HuH-7 (cell line): ENCODE results near the gene CEND1.
A peak's percentile ranks its signal among the peaks of the same experiment; 100 is the strongest.

Experiments
- DNase-seq: peaks from one replicate; pipeline ENCODE4 v3.0.0; 2011; ENCODE audit warnings: low spot score

CEND1 gene

GRCh38 chr11:789943-790342 lies at the start of gene CEND1:
Gene CEND1, minus strand, starts transcription at chr11:790090. Its CDS starts 1,514 bp downstream, at chr11:788576.
- no peak for DNase-seq

- DNase-seq = no peak
Measured at GRCh38 chr11:839280-839623, 49.4 kb upstream of the CEND1 start.

- DNase-seq = no peak
Measured at GRCh38 chr11:838441-839279, 48.8 kb upstream of the CEND1 start.

- no peak for DNase-seq
Measured at GRCh38 chr11:837990-838307, 48.1 kb upstream of the CEND1 start.

GRCh38 chr11:837189-837989 lies 47.5 kb upstream of the CEND1 start:
- DNase-seq = no peak

GRCh38 chr11:836700-837099 lies 46.8 kb upstream of the CEND1 start:
- no peak for DNase-seq

GRCh38 chr11:836274-836673 lies 46.4 kb upstream of the CEND1 start:
- no peak for DNase-seq

GRCh38 chr11:834371-835316 lies 44.8 kb upstream of the CEND1 start:
- no peak for DNase-seq

- DNase-seq = no peak
Measured at GRCh38 chr11:833849-834311, 44.0 kb upstream of the CEND1 start.

GRCh38 chr11:833114-833791 lies 43.4 kb upstream of the CEND1 start:
- no peak for DNase-seq

GRCh38 chr11:832529-833113 lies 42.7 kb upstream of the CEND1 start, which contains the start of gene CD151:
Gene CD151, plus strand, starts transcription at chr11:832952. Its CDS starts 3,118 bp downstream, at chr11:836070.
- DNase-seq = no peak

- no peak for DNase-seq
Measured at GRCh38 chr11:831961-832528, 42.2 kb upstream of the CEND1 start.

GRCh38 chr11:831118-831864 lies 41.4 kb upstream of the CEND1 start:
- DNase-seq = no peak

- peak; percentile 88 for DNase-seq
Measured at GRCh38 chr11:830295-831117, 40.6 kb upstream of the CEND1 start.

- DNase-seq = no peak
Measured at GRCh38 chr11:829847-830294, 40.0 kb upstream of the CEND1 start.

- DNase-seq = no peak
Measured at GRCh38 chr11:829176-829846, 39.4 kb upstream of the CEND1 start.

GRCh38 chr11:828506-829175 lies 38.8 kb upstream of the CEND1 start:
- no peak for DNase-seq

GRCh38 chr11:827897-828192 lies 38.0 kb upstream of the CEND1 start, which contains the start of gene CRACR2B:
Gene CRACR2B, plus strand, starts transcription at chr11:827919. Its CDS starts 689 bp downstream, at chr11:828608.
- DNase-seq = no peak
